GM21529 (cell line): ENCODE data around the gene USP13.
A peak's percentile ranks its signal among the peaks of the same experiment; 100 is the strongest.
"Not testable (repeated sequence)": the region's sequence is repeated elsewhere in the genome, so short reads cannot be mapped to it uniquely, and the experiment has no call there.

Experiments
- ATAC-seq: cut with Tn5 transposase; IDR thresholded peaks from one replicate; pipeline ENCODE4 v1.9.1; 2021; ENCODE audit not compliant: unreplicated experiment

Gene USP13

GRCh38 chr3:179652447-179653095 lies at the start of gene USP13:
Gene USP13 (plus strand): TSS chr3:179653040. CDS start chr3:179653226, 186 bp downstream.
- ATAC-seq = peak; percentile 60

- no peak for ATAC-seq
Observed at GRCh38 chr3:179603321-179603720, 49.5 kb upstream of the USP13 start.

GRCh38 chr3:179603831-179604230 lies 49.0 kb upstream of the USP13 start:
- ATAC-seq = no peak

- ATAC-seq = peak; percentile 95
Observed at GRCh38 chr3:179604321-179605078, 48.3 kb upstream of the USP13 start, which contains the start of the genes MRPL47 and NDUFB5. Gene MRPL47 (minus strand): TSS chr3:179604638. CDS start chr3:179604624, 14 bp downstream. Gene NDUFB5 (plus strand): TSS chr3:179604794. CDS start chr3:179604816, 22 bp downstream.

- ATAC-seq = peak; percentile 23
Observed at GRCh38 chr3:179606534-179607085, 46.2 kb upstream of the USP13 start.

GRCh38 chr3:179608931-179609720 lies 43.7 kb upstream of the USP13 start:
- peak; percentile 63 for ATAC-seq

- no peak for ATAC-seq
Observed at GRCh38 chr3:179610066-179610465, 42.8 kb upstream of the USP13 start.

- no peak for ATAC-seq
Observed at GRCh38 chr3:179613807-179614206, 39.0 kb upstream of the USP13 start.

GRCh38 chr3:179615458-179616173 lies 37.2 kb upstream of the USP13 start:
- no peak for ATAC-seq

GRCh38 chr3:179622023-179622422 lies 30.8 kb upstream of the USP13 start:
- ATAC-seq = no peak

GRCh38 chr3:179624451-179624850 lies 28.4 kb upstream of the USP13 start:
- no peak for ATAC-seq

- ATAC-seq = no peak
Observed at GRCh38 chr3:179630753-179631451, 21.9 kb upstream of the USP13 start.

- no peak for ATAC-seq
Observed at GRCh38 chr3:179640469-179640868, 12.4 kb upstream of the USP13 start.

- no peak for ATAC-seq
Observed at GRCh38 chr3:179642871-179643270, 10.0 kb upstream of the USP13 start.

GRCh38 chr3:179643837-179644236 lies 9.0 kb upstream of the USP13 start:
- not testable (repeated sequence) for ATAC-seq

GRCh38 chr3:179646177-179646576 lies 6.7 kb upstream of the USP13 start:
- ATAC-seq = no peak

GRCh38 chr3:179651687-179652446 lies 973 bp upstream of the USP13 start:
- no peak for ATAC-seq

GRCh38 chr3:179653096-179653797 lies 407 bp downstream of the USP13 start:
- ATAC-seq = peak; percentile 67

- ATAC-seq = no peak
Observed at GRCh38 chr3:179655236-179655635, 2.4 kb downstream of the USP13 start.
